NCI-H146 (cell line): ENCODE results near the gene OR2H2.

Source experiments
- DNase-seq: peaks from one replicate; lab custom pipeline; 2025; lab: John Stamatoyannopoulos, UW

OR2H2 gene

DNA sequence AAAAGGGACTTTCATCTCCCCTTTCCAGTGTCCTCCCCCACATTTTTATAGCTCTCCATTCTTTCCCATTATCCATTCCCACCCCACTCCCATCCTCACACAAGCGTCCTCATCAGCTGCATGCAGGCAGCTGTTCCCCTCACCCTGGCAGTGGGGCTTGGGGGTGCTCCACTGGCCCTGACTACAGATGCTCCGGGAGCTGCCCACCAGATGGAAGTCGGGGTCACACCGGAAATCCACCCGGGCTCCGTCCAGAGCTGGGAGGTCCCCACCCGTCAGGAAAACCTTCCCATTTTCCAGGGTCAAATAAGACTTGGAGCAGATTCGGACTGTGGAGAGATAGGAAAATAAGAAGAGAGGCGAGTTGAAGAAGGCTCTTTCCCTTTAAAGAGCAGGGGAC lies 45.4 kb downstream of the OR2H2 start:
- DNase-seq: no peak

DNA sequence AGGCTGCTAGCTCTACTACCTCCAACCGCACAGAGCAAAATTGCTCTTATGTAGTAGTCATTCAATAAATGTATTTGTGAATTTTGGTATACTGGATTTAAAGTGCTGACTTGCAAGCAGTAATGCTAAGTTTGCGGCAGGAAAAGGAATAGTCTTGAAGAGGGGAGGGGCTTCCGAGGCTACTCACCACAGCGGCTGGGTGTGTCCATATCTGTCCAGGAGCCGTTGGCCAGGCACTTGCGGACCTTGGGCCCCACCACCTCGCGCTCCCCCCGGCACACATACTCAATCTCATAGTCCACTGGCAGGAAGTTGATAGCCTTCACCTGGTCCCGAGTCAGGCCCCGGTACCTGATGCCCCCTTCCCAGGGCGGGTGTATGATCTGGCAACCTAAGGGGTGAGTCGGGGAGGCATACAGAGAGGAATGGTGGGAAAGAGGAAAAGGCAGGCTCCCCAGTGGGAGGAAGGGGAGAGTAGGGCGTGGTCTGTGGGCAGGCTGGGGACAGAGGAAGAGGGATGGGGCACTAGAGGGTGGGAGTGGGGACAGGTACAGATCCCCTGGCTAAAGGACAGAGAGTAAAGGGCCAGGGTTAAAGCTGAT lies 46.4 kb downstream of the OR2H2 start:
- no peak for DNase-seq

DNA sequence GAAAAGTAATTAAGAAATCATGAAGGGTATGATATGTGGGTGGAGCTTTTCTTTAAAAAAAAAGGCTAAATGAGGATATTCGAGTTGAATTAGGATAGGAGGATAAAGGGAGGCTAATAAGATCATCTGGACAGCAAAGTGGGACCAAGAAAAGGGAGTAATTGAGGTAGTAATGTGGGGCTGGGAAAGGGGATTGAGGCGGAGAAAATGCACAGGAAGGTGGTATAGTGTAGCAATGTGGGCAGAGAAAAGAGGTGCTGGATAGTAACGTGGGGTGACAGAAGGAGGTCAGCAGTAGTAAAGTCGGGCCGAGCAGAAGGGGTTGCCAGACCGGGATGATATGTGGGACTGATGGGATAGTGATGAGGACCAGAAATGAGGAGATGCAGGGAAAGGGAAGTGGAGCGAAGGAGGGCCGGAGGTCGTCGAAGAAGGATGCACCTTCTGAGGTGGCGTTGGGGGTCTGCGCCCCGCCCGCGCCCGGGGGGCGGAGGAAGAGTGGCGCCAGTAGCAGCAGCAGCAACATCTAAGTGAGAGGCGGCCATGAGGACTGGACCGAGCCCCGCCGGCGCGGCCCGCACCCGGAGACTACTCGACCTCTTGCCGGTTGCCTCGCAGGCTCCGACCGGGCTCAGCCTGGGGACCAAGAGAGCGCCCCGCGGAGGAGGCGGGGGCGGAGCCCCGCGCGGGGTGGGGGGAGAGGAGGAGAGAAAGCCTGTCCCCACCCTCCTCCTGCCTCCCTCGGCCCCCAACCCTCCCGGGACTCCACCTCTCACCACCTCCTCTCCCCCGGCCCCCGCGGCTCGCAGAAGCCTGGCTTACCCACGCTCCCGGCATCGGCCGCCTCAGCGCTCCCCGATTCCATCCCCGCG lies 47.2 kb downstream of the OR2H2 start:
- DNase-seq: peak; percentile 87

DNA sequence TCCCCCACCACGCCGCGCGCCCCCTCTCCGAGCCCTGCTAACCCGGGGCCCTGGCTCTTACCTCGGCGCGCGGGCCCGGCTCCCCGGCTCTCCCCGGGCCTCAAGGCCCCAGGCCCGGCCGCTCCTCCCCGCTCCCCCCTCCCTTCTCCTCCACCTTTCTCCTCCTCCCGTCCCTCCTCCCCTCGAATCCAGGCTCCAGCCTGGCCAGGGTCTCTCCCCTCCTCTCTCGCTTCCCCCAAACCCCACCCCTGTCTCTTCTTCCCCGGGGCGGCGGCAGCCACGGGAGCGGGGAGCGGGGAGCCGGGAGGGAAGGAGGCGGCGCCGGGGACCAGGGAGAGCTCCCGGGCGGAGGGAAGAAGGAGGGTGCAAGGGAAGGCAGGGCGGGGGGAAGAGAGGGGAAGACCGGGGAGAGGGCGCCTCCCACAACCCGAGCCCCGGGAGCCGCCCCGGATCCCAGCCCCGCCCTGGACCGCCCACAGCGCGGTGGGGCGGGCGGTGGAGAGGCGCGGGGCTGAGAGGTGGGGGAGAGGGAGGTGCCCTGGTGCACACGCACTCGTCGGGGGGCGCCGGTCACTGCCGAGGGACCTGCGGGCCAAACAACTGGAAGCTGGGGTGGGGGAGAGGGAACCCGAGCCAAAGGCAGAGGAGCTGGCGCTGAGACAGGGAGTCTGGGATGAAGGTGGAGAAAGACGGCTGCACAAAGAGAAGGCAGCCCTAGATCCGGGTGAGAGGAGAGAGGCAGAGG lies 48.0 kb downstream of the OR2H2 start, which contains the start of gene GABBR1:
TSS of gene GABBR1 (minus strand) at position 395 of the 745 bp plus-strand sequence. CDS start 798 bp downstream, outside the sequence.
- peak; percentile 94 for DNase-seq

DNA sequence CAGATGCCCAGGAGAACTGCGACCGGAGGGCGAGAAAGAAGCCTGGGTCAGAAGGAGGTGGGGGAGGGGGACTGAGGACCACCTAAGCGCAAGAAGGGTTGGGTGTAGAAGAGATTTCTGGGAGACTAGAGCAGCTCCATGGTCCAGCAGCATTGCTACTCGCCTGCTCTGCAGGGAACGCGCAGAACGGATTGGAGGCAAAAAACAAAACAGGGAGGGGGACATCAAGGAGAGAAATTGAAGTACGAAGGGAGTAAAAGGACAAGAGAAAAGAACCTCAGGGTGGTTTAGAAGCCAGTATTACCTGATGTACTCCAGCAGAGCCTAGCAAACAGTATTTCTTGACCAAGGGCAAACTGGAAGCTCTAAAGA lies 48.6 kb downstream of the OR2H2 start:
- DNase-seq: peak; percentile 70

DNA sequence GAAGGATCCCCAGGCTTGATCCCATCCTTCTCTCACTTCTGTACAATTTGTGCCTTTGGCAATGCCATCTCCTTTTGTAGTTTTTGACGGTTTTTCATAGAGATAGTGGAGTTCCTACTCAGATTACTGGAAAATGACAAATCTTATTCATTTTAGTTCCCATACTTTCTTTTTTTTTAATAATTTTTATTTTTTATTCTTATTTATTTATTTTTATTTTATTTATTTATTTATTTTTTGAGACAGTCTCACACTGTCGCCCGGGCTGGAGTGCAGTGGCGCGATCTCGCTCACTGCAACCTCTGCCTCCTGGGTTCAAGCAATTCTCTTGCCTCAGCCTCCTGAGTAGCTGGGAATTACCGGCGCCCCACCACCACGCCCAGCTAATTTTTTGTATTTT lies 52.3 kb downstream of the OR2H2 start:
- DNase-seq: no peak
